HG03342 (cell line): ENCODE measurements around the gene PTPRE.
"Not testable (repeated sequence)": the region's sequence is repeated elsewhere in the genome, so short reads cannot be mapped to it uniquely, and the experiment has no call there.

Experiments used
- ATAC-seq: cut with Tn5 transposase; IDR thresholded peaks from one replicate; pipeline ENCODE4 v1.9.1; 2021; ENCODE audit warnings: mild to moderate bottlenecking, moderate library complexity; ENCODE audit not compliant: unreplicated experiment

The PTPRE gene

GRCh38 chr10:128086003-128086863, 179.3 kb downstream of the PTPRE start:
- ATAC-seq, result no peak

GRCh38 chr10:128087146-128087883, 180.4 kb downstream of the PTPRE start:
- ATAC-seq, result no peak

GRCh38 chr10:128087884-128088709, 181.2 kb downstream of the PTPRE start:
- ATAC-seq, result no peak

GRCh38 chr10:128091636-128092210, 184.8 kb downstream of the PTPRE start:
- no peak for ATAC-seq

GRCh38 chr10:128092454-128092853, 185.6 kb downstream of the PTPRE start:
- ATAC-seq, result no peak

GRCh38 chr10:128094596-128094995, 187.7 kb downstream of the PTPRE start:
- not testable (repeated sequence) for ATAC-seq

- no peak for ATAC-seq
These were observed 188.3 kb downstream of the PTPRE start for GRCh38 chr10:128095027-128095752.

- no peak for ATAC-seq
These were observed 189.0 kb downstream of the PTPRE start for GRCh38 chr10:128095753-128096469.

- no peak for ATAC-seq
These were observed 189.7 kb downstream of the PTPRE start for GRCh38 chr10:128096486-128097199.

GRCh38 chr10:128097783-128098182, 190.9 kb downstream of the PTPRE start:
- no peak for ATAC-seq

GRCh38 chr10:128098631-128099030, 191.7 kb downstream of the PTPRE start:
- no peak for ATAC-seq

GRCh38 chr10:128099901-128100300, 193.0 kb downstream of the PTPRE start:
- no peak for ATAC-seq

- no peak for ATAC-seq
These were observed 195.0 kb downstream of the PTPRE start for GRCh38 chr10:128101901-128102300.

GRCh38 chr10:128102480-128103228, 195.8 kb downstream of the PTPRE start:
- ATAC-seq, result no peak

- no peak for ATAC-seq
These were observed 196.4 kb downstream of the PTPRE start for GRCh38 chr10:128103229-128103714.

- no peak for ATAC-seq
These were observed 198.5 kb downstream of the PTPRE start for GRCh38 chr10:128105383-128105782.

GRCh38 chr10:128109707-128110106, 202.8 kb downstream of the PTPRE start:
- no peak for ATAC-seq

GRCh38 chr10:128110339-128110738, 203.4 kb downstream of the PTPRE start:
- no peak for ATAC-seq
